GM18526 (cell line): ENCODE measurements around the gene NPM1.

Source experiments
- POLR2A ChIP-seq: IDR thresholded peaks from 3 replicates; pipeline ENCODE4 v1.6.1; 2011; ENCODE audit not compliant: insufficient read length; ENCODE audit errors: extremely low read depth

NPM1 gene, protein sequence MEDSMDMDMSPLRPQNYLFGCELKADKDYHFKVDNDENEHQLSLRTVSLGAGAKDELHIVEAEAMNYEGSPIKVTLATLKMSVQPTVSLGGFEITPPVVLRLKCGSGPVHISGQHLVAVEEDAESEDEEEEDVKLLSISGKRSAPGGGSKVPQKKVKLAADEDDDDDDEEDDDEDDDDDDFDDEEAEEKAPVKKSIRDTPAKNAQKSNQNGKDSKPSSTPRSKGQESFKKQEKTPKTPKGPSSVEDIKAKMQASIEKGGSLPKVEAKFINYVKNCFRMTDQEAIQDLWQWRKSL

DNA sequence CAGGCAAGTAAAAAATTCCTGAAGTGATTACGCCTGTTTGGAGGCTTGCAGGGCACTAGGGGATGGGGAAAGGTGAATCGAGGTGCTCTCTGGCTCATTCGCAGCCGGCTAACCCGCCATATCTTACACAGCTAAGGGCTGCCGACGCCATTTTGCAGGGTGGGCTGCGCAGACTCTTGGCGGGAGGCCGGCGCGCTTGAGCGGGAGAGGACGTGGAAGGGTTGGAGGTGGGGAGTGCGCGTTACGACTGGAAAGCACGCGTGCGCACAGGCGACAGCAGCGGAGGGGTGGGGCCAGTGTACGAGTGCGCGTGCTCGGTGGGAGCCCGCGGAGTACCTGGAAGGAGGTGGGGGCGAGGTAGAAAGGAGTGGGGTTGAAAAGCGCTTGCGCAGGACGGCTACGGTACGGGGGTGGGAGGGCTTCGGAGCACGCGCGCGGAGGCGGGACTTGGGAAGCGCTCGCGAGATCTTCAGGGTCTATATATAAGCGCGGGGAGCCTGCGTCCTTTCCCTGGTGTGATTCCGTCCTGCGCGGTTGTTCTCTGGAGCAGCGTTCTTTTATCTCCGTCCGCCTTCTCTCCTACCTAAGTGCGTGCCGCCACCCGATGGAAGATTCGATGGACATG, at the start of gene NPM1:
TSS of gene NPM1 (plus strand) at position 505 of the 625 bp plus-strand sequence. CDS start at position 605, 100 bp downstream.
- peak; percentile 94 for TF ChIP-seq POLR2A

DNA sequence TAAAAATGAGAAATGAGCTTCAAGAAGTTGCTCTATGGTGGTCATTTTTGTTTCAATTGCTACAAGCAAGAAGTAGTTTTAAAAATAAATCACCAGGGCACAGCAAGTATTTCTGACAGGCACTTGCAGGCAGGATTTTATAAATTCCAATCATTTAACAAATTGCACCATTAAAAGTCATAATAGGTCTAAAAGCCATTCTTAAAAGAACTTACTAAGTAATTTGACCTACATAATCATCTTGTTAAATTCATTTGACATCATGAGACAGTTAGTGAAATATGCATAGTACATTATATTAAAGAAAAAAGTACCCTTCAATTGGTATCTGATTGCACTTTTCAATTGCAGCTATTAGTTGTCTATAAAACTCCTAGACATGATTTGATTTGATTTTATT, 47.6 kb upstream of the NPM1 start:
- TF ChIP-seq POLR2A = no peak

GRCh38 chr5:171340491-171340890, 47.2 kb upstream of the NPM1 start:
- TF ChIP-seq POLR2A = no peak

DNA sequence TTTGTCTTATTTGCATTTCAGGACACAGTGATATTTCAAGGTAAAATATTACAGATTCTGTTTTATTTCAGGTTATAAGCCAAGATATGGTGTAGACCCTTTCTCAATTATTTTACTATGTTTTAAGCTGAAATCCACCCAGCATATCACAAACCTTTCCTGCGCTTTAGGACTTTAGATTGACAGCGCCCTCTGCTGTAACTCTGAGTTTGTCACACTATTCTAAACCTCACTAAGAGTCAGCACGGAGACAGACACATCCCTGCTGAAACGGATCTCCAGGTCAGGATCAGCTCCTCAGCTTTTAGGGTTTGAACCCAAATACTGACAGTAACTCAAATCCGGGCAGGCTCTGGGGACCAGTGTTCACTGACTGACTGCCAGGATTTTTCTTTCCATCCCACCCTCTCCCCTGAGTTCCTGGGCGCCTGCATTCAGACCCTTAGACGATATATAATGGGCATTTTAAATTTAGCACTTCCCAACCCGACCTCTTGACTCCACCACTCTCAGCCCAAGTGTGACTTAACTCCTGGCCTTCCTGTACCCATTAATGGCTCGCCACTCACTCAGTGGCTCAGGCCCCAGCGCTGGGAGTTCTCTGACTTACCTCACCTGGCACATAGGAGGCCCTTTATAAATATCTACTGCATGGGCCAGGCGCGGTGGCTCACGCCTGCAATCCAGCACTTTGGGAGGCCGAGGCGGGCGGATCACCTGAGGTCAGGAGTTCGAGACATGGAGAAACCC, 45.1 kb upstream of the NPM1 start:
- TF ChIP-seq POLR2A = no peak

DNA sequence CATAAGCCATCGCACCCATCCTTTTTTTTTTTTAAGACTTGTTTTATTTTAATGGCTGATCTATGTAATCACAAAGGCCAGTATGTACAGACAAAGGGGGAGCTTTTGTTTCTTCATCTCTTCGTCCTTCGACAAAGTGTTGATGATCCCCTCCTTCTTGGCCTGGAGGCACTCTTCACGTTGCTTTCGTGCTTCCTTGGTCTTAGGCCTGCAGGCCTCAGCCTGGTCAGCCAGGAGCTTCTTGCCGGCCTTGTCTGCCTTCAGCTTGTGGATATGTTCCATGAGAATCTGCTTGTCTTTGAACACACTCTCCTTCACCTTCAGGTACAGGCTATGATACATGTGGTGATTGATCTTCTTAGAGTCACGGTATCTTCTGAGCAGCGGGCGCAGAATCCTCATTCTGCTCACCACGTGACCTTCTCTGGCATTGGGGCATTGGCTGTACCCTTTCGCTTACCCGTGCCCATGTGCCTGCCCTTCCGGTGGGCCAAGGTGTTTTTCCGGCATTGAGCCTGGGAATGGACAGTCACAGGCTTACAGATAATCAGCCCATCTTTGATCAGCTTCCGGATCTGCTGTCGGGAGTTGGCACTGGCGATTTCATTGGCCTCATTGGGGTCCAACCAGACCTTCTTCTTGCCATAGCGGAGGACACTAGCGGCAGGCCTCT, 42.6 kb upstream of the NPM1 start:
- TF ChIP-seq POLR2A = no peak

DNA sequence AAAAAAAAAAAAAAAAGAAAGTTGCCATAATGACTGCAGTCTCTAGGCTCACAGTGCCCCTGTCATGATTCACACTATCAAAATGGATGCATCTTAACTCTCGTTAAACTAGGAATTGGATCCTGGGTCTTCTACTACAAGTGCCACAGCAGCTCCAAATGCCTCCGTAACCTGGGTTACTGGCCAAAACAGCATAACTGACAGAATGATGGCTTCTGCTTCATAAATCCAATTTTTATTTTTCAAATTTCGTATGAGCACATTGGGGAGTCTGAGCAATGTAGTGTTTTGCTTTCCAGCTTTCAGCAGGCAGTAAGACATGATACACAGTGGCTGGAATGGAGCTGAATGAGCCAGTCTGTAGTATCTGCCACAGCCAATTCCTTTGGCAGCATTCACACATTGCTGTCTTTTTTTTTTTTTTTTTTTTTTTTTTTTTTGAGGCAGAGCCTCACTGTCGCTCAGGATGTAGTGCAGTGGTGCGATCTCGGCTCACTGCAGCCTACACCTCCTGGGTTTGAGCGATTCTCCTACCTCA, 36.0 kb upstream of the NPM1 start:
- no peak for TF ChIP-seq POLR2A

- no peak for TF ChIP-seq POLR2A
Observed at GRCh38 chr5:171355302-171355724, 32.3 kb upstream of the NPM1 start.

GRCh38 chr5:171357843-171358242, 29.8 kb upstream of the NPM1 start:
- no peak for TF ChIP-seq POLR2A

- TF ChIP-seq POLR2A = no peak
Observed at GRCh38 chr5:171363846-171364245, 23.8 kb upstream of the NPM1 start.

DNA sequence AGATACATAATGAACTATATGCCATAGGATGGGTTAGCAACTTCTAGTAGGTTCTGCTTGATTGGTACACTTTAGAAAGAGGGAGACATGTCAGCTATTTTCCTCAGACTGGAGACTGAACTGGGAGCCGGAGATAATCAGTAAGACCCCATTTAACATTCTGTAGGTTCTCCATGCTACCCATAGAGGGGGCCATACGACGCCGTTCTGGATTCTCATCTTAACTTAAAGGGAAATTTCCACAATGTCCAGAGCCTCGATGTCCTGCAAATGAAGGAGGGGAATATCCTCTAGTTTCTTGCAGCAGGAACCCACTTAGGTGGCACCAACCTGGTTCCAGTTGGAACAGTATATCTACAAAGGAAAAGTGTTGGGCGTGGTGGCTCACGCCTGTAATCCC, 22.3 kb upstream of the NPM1 start:
- TF ChIP-seq POLR2A = no peak

GRCh38 chr5:171366645-171367044, 21.0 kb upstream of the NPM1 start:
- TF ChIP-seq POLR2A = no peak

- TF ChIP-seq POLR2A = no peak
Observed at GRCh38 chr5:171367424-171368370, 20.0 kb upstream of the NPM1 start.

DNA sequence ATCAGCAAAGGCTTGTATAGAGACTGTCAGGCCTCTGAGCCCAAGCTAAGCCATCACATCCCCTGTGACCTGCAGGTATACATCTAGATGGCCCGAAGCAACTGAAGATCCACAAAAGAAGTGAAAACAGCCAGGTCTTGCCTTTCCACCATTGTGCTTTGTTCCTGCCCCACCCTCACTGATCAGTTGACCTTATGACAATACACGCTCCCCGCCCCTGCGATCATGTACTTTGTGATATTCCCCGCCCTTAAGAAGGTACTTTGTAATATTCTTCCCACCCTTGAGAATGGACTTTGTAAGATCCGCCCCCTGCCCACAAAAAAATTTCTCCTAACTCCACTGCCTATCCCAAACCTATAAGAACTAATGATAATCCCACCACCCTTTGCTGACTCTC, 18.6 kb upstream of the NPM1 start:
- TF ChIP-seq POLR2A = no peak

- TF ChIP-seq POLR2A = no peak
Observed at GRCh38 chr5:171369898-171370297, 17.8 kb upstream of the NPM1 start.
